ENCODE measurements around the gene FTSJ3. TPM values are rescaled to one million over a fixed set of nuclear protein-coding genes. Genes with fewer than 3 reads are reported as not detected.

FTSJ3 gene
- total RNA-seq, 1 experiment from 2014 or later: 82.4 TPM

GRCh38 chr17:63792055-63792729, 35.3 kb downstream of the FTSJ3 start:
- Histone ChIP-seq H3K4me1 (ENCODE audit: insufficient read depth, low read length) (peaks cover 3% of the 10 kb centered on the region), H3K9me2 (replicated peaks; ENCODE audit: low read length) (no peaks in the 10 kb centered on the region), H3K36me3 (ENCODE audit: low read depth, low read length) (peaks cover 72% of the 10 kb centered on the region), H3K27me3 (ENCODE audit: low read length) (no peaks in the 10 kb centered on the region), H3K79me2 (ENCODE audit: low read length) (peaks cover 65% of the 10 kb centered on the region), H3F3A (ENCODE audit: low read length, unreplicated experiment) (no peaks in the 10 kb centered on the region), H3K9me3 (ENCODE audit: low read length) (no peaks in the 10 kb centered on the region), H2AFZ (ENCODE audit: low read length) (no peak overlapping the region), H3K4me2 (ENCODE audit: low read length) (no peak overlapping the region), H4K20me1 (ENCODE audit: low read length) (peaks cover 8% of the 10 kb centered on the region; the same call in 1 of the 2 replicates), H3K27ac (ENCODE audit: low read length) (no peak overlapping the region), H3K9ac (ENCODE audit: low read length) (no peak overlapping the region), H3K4me3 (ENCODE audit: low read length) (no peak overlapping the region)
- ChIA-PET POLR2A (ENCODE audit: unreplicated experiment) (no interaction called here), CTCF (no interaction called here)
- no peak for DNase-seq
- intact Hi-C loops (cut with micrococcal nuclease): no loop called here
- no peak for TF ChIP-seq EZH2phosphoT487 (IDR thresholded peaks at IDR 0.05; ENCODE audit: borderline replicate concordance, low read length)
- no peak for TF ChIP-seq CTCF (conservative IDR thresholded peaks at IDR 0.05; ENCODE audit: low read depth, low read length)
- no peak for TF ChIP-seq EZH2 (IDR thresholded peaks at IDR 0.05; ENCODE audit: low read length, unreplicated experiment)
- no TSS peak for BruUV-seq (replicated peaks)
- no peak for ATAC-seq

GRCh38 chr17:63790057-63790456, 37.4 kb downstream of the FTSJ3 start:
- ChIA-PET POLR2A (ENCODE audit: unreplicated experiment) (no interaction called here), CTCF (no interaction called here)
- no peaks in the 10 kb centered on the region for H3K9me2 ChIP-seq (replicated peaks; ENCODE audit: low read length)
- H3K9me3 ChIP-seq (ENCODE audit: low read length): no peaks in the 10 kb centered on the region
- H3K4me1 ChIP-seq (ENCODE audit: insufficient read depth, low read length): peaks cover 20% of the 10 kb centered on the region
- no peak overlapping the region for H3K4me3 ChIP-seq (ENCODE audit: low read length)
- H3K27me3 ChIP-seq (ENCODE audit: low read length): no peaks in the 10 kb centered on the region
- TF ChIP-seq EZH2 (IDR thresholded peaks at IDR 0.05; ENCODE audit: low read length, unreplicated experiment) (no peak), EZH2phosphoT487 (IDR thresholded peaks at IDR 0.05; ENCODE audit: borderline replicate concordance, low read length) (no peak), CTCF (conservative IDR thresholded peaks at IDR 0.05; ENCODE audit: low read depth, low read length) (no peak)
- ATAC-seq (no peak), DNase-seq (no peak)
- H3K4me2 ChIP-seq (ENCODE audit: low read length): no peak overlapping the region
- intact Hi-C loops (cut with micrococcal nuclease): no loop called here
- H3F3A ChIP-seq (ENCODE audit: low read length, unreplicated experiment): no peaks in the 10 kb centered on the region
- no peak overlapping the region for H2AFZ ChIP-seq (ENCODE audit: low read length)
- H4K20me1 ChIP-seq (ENCODE audit: low read length): peaks cover 14% of the 10 kb centered on the region
- H3K27ac ChIP-seq (ENCODE audit: low read length): no peak overlapping the region
- no peak overlapping the region for H3K9ac ChIP-seq (ENCODE audit: low read length)
- H3K79me2 ChIP-seq (ENCODE audit: low read length): peaks cover 78% of the 10 kb centered on the region
- H3K36me3 ChIP-seq (ENCODE audit: low read depth, low read length): peaks cover 66% of the 10 kb centered on the region
- no TSS peak for BruUV-seq (replicated peaks)

GRCh38 chr17:63786971-63787711, 40.3 kb downstream of the FTSJ3 start:
- ChIA-PET POLR2A (ENCODE audit: unreplicated experiment) (interaction anchor here (0.6 kb wide), 1 partner anchor 55 kb away, joined by 3 read pairs; no protein-coding TSS in a partner anchor), CTCF (no interaction called here)
- Histone ChIP-seq H4K20me1 (ENCODE audit: low read length) (peaks cover 39% of the 10 kb centered on the region), H3K9me2 (replicated peaks; ENCODE audit: low read length) (no peaks in the 10 kb centered on the region), H3K9me3 (ENCODE audit: low read length) (no peaks in the 10 kb centered on the region), H3K36me3 (ENCODE audit: low read depth, low read length) (peaks cover 58% of the 10 kb centered on the region), H3K4me2 (ENCODE audit: low read length) (no peak overlapping the region), H3K79me2 (ENCODE audit: low read length) (peaks cover 90% of the 10 kb centered on the region), H2AFZ (ENCODE audit: low read length) (no peak overlapping the region), H3F3A (ENCODE audit: low read length, unreplicated experiment) (no peaks in the 10 kb centered on the region), H3K27ac (ENCODE audit: low read length) (peak overlapping the region; percentile 15), H3K4me3 (ENCODE audit: low read length) (no peak overlapping the region), H3K4me1 (ENCODE audit: insufficient read depth, low read length) (peaks cover 49% of the 10 kb centered on the region), H3K9ac (ENCODE audit: low read length) (no peak overlapping the region), H3K27me3 (ENCODE audit: low read length) (no peaks in the 10 kb centered on the region)
- no TSS peak for BruUV-seq (replicated peaks)
- intact Hi-C loops (cut with micrococcal nuclease): no loop called here
- TF ChIP-seq EZH2phosphoT487 (IDR thresholded peaks at IDR 0.05; ENCODE audit: borderline replicate concordance, low read length) (no peak), EZH2 (IDR thresholded peaks at IDR 0.05; ENCODE audit: low read length, unreplicated experiment) (no peak), CTCF (conservative IDR thresholded peaks at IDR 0.05; ENCODE audit: low read depth, low read length) (no peak)
- DNase-seq (peak; percentile 46), ATAC-seq (no peak)

Data from PC-3 (cell line).